T-helper 2 cell treated with Interferon-gamma antibody and Interleukin-4, amounts not matched to agents 5 μg/mL and 100 μg/mL, for 36 hours (primary cell): ENCODE measurements around the gene ADNP.
"Not testable (repeated sequence)": the region's sequence is repeated elsewhere in the genome, so short reads cannot be mapped to it uniquely, and the experiment has no call there.

Experiments used
- DNase-seq: peaks from one replicate; pipeline ENCODE4 v3.0.0; 2021; ENCODE audit warnings: low spot score
- H3K27ac Mint-ChIP-seq: one replicate; pipeline ENCODE4 v1.8.0; 2021; ENCODE audit warnings: mild to moderate bottlenecking, mixed read lengths
- H3K27me3 Mint-ChIP-seq: one replicate; pipeline ENCODE4 v1.8.0; 2021; ENCODE audit warnings: low read depth, mixed read lengths
- H3K36me3 Mint-ChIP-seq: one replicate; pipeline ENCODE4 v1.8.0; 2021; ENCODE audit warnings: low read depth, mixed read lengths
- H3K4me1 Mint-ChIP-seq: one replicate; pipeline ENCODE4 v1.8.0; 2021; ENCODE audit warnings: low read depth, mixed read lengths
- H3K4me3 Mint-ChIP-seq: one replicate; pipeline ENCODE4 v1.8.0; 2022; ENCODE audit warnings: mild to moderate bottlenecking, moderate library complexity, mixed read lengths
- H3K9me3 Mint-ChIP-seq: one replicate; pipeline ENCODE4 v1.8.0; 2021; ENCODE audit warnings: mixed read lengths

ADNP gene

GRCh38 chr20:50901301-50901700 is 29.9 kb downstream of the ADNP start:
- Mint-ChIP-seq H3K27ac (no peak overlapping the region), H3K36me3 (peaks cover 32% of the 10 kb centered on the region), H3K4me1 (peaks cover 7% of the 10 kb centered on the region)

GRCh38 chr20:50900261-50900660 is 31.0 kb downstream of the ADNP start:
- DNase-seq = no peak
- Mint-ChIP-seq H3K4me1 (peaks cover 7% of the 10 kb centered on the region), H3K27me3 (no peaks in the 10 kb centered on the region), H3K36me3 (peaks cover 32% of the 10 kb centered on the region), H3K9me3 (no peaks in the 10 kb centered on the region), H3K27ac (no peak overlapping the region), H3K4me3 (no peak overlapping the region)

More at GRCh38 chr20:50901301-50901700, 29.9 kb downstream of the ADNP start:
- Mint-ChIP-seq H3K4me3 (no peak overlapping the region), H3K9me3 (no peaks in the 10 kb centered on the region), H3K27me3 (no peaks in the 10 kb centered on the region)
- no peak for DNase-seq

GRCh38 chr20:50898475-50898874 is 32.8 kb downstream of the ADNP start:
- Mint-ChIP-seq H3K9me3 (no peaks in the 10 kb centered on the region), H3K27ac (no peak overlapping the region), H3K27me3 (no peaks in the 10 kb centered on the region), H3K4me3 (no peak overlapping the region), H3K4me1 (peaks cover 5% of the 10 kb centered on the region), H3K36me3 (peaks cover 44% of the 10 kb centered on the region)
- no peak for DNase-seq

- peaks cover 4% of the 10 kb centered on the region for H3K4me1 Mint-ChIP-seq
- no peaks in the 10 kb centered on the region for H3K9me3 Mint-ChIP-seq
- H3K27me3 Mint-ChIP-seq = no peaks in the 10 kb centered on the region
- peaks cover 54% of the 10 kb centered on the region for H3K36me3 Mint-ChIP-seq
- no peak overlapping the region for H3K4me3 Mint-ChIP-seq
- no peak overlapping the region for H3K27ac Mint-ChIP-seq
- DNase-seq = no peak
Measured at GRCh38 chr20:50895111-50895830, 36.0 kb downstream of the ADNP start.

GRCh38 chr20:50893620-50894019 is 37.6 kb downstream of the ADNP start:
- Mint-ChIP-seq H3K27me3 (no peaks in the 10 kb centered on the region), H3K36me3 (peaks cover 57% of the 10 kb centered on the region), H3K4me3 (no peak overlapping the region), H3K4me1 (peaks cover 4% of the 10 kb centered on the region), H3K9me3 (no peaks in the 10 kb centered on the region), H3K27ac (no peak overlapping the region)
- DNase-seq = no peak

GRCh38 chr20:50892394-50892793 is 38.8 kb downstream of the ADNP start:
- H3K27me3 Mint-ChIP-seq = no peaks in the 10 kb centered on the region
- no peak for DNase-seq
- no peak overlapping the region for H3K27ac Mint-ChIP-seq
- no peak overlapping the region for H3K4me3 Mint-ChIP-seq
- peaks cover 55% of the 10 kb centered on the region for H3K36me3 Mint-ChIP-seq
- peaks cover 3% of the 10 kb centered on the region for H3K4me1 Mint-ChIP-seq
- no peaks in the 10 kb centered on the region for H3K9me3 Mint-ChIP-seq

- H3K9me3 Mint-ChIP-seq = no peaks in the 10 kb centered on the region
- peaks cover 53% of the 10 kb centered on the region for H3K36me3 Mint-ChIP-seq
- no peaks in the 10 kb centered on the region for H3K27me3 Mint-ChIP-seq
- H3K4me3 Mint-ChIP-seq = no peak overlapping the region
- no peak overlapping the region for H3K27ac Mint-ChIP-seq
- H3K4me1 Mint-ChIP-seq = no peaks in the 10 kb centered on the region
- DNase-seq = no peak
Measured at GRCh38 chr20:50891138-50891537, 40.1 kb downstream of the ADNP start.

- H3K36me3 Mint-ChIP-seq = peaks cover 33% of the 10 kb centered on the region
- no peak overlapping the region for H3K4me3 Mint-ChIP-seq
- no peaks in the 10 kb centered on the region for H3K27me3 Mint-ChIP-seq
- no peaks in the 10 kb centered on the region for H3K9me3 Mint-ChIP-seq
- no peak overlapping the region for H3K27ac Mint-ChIP-seq
- no peak for DNase-seq
- no peaks in the 10 kb centered on the region for H3K4me1 Mint-ChIP-seq
Measured at GRCh38 chr20:50887576-50887975, 43.7 kb downstream of the ADNP start.

GRCh38 chr20:50886184-50886790 is 45.0 kb downstream of the ADNP start:
- Mint-ChIP-seq H3K36me3 (peaks cover 21% of the 10 kb centered on the region), H3K9me3 (no peaks in the 10 kb centered on the region), H3K27ac (no peak overlapping the region), H3K4me3 (no peak overlapping the region), H3K27me3 (no peaks in the 10 kb centered on the region), H3K4me1 (no peaks in the 10 kb centered on the region)
- DNase-seq = no peak

- H3K4me3 Mint-ChIP-seq = no peak overlapping the region
- H3K27me3 Mint-ChIP-seq = no peaks in the 10 kb centered on the region
- no peaks in the 10 kb centered on the region for H3K9me3 Mint-ChIP-seq
- DNase-seq = no peak
- no peak overlapping the region for H3K27ac Mint-ChIP-seq
- H3K36me3 Mint-ChIP-seq = peaks cover 16% of the 10 kb centered on the region
- H3K4me1 Mint-ChIP-seq = no peaks in the 10 kb centered on the region
Measured at GRCh38 chr20:50885781-50886180, 45.5 kb downstream of the ADNP start.

- H3K27ac Mint-ChIP-seq = no peak overlapping the region
- H3K36me3 Mint-ChIP-seq = peaks cover 14% of the 10 kb centered on the region
Measured at GRCh38 chr20:50885068-50885467, 46.2 kb downstream of the ADNP start.

GRCh38 chr20:50883856-50884255 is 47.4 kb downstream of the ADNP start:
- DNase-seq = no peak
- H3K9me3 Mint-ChIP-seq = no peaks in the 10 kb centered on the region
- peaks cover 10% of the 10 kb centered on the region for H3K36me3 Mint-ChIP-seq
- no peak overlapping the region for H3K4me3 Mint-ChIP-seq
- no peaks in the 10 kb centered on the region for H3K4me1 Mint-ChIP-seq
- H3K27ac Mint-ChIP-seq = no peak overlapping the region
- no peaks in the 10 kb centered on the region for H3K27me3 Mint-ChIP-seq

More at GRCh38 chr20:50885068-50885467, 46.2 kb downstream of the ADNP start:
- H3K4me1 Mint-ChIP-seq = no peaks in the 10 kb centered on the region
- no peaks in the 10 kb centered on the region for H3K9me3 Mint-ChIP-seq
- no peak overlapping the region for H3K4me3 Mint-ChIP-seq
- DNase-seq = no peak
- H3K27me3 Mint-ChIP-seq = no peaks in the 10 kb centered on the region

GRCh38 chr20:50881759-50882424 is 49.3 kb downstream of the ADNP start:
- DNase-seq, H3K27ac Mint-ChIP-seq, H3K9me3 Mint-ChIP-seq, H3K36me3 Mint-ChIP-seq, H3K27me3 Mint-ChIP-seq, H3K4me3 Mint-ChIP-seq, H3K4me1 Mint-ChIP-seq: not testable (repeated sequence)
